ENCODE results near the gene KLHL29.

Gene KLHL29

DNA sequence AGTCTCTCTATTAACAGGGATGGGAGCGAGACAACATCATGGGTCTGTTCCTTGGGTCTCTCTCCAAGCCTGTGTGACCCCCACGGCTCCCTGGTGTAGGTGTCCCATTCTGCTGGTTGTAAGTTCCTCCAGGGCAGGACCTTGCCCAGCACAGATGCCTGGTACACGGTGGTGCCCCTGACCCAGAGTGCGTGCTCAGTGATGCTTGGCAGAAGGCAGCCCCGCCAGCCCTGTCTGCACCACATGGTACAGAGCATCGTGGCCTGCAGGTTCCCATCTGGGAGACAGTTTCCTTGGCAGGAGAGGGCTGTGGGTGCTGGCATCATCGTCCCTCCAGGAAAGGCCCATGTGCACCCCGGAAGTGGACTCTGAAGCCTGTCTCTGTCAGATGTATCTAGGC, 249.0 kb downstream of the KLHL29 start:
- ATAC-seq (no peak), DNase-seq (no peak)
- Mint-ChIP-seq H3K4me3 (no peak overlapping the region), H3K4me1 (no peaks in the 10 kb centered on the region), H3K9me3 (no peaks in the 10 kb centered on the region), H3K36me3 (ENCODE audit: low read depth) (no peaks in the 10 kb centered on the region), H3K27me3 (no peaks in the 10 kb centered on the region), H3K27ac (no peak overlapping the region)

DNA sequence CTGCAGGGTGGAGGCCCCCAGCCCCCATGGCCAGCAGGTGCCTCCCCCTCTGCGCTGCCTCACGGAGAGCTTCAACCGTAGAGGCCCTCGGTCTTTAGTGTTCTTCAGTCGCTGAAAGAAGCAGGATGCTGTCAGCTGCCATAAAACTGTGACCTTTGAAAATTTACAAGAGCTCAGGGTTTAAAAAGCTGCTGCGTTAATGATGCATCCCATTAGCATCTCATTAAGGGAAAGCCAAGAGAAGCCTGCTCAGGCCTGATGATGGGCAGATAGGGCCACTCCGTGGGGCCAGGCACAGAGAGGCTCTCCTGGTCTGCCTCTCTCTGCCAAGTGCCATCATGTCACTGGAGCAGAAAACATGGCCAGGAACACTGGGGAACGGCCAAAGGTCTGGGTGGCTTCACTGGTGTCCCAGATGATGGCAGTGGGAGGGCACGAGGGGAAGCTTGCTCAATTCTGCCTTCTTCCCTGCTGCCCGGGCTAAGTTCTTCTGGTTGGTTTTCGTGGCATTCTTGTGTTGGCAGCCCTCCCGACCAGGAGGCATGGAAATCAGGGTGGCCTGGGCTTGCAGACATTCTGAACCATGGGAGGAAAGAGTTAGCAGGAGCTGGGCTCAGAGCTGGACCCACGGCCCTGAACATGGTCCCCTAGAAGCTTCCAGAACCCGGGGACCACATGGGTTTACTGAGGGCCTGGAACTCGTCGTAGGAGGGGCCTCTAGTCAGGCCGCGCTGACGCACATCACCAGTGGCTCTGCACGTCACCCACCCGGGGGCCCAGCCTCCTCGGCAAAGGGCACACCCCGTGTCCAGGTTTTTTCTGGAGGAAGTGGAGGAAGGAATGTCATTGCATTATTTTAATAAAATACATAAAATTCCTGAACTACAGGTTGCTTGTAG, 250.7 kb downstream of the KLHL29 start:
- no peak overlapping the region for H3K4me3 Mint-ChIP-seq
- no peaks in the 10 kb centered on the region for H3K9me3 Mint-ChIP-seq
- ATAC-seq: no peak
- H3K27ac Mint-ChIP-seq: no peak overlapping the region
- H3K4me1 Mint-ChIP-seq: no peaks in the 10 kb centered on the region
- no peaks in the 10 kb centered on the region for H3K27me3 Mint-ChIP-seq
- no peak for DNase-seq
- H3K36me3 Mint-ChIP-seq (ENCODE audit: low read depth): no peaks in the 10 kb centered on the region

DNA sequence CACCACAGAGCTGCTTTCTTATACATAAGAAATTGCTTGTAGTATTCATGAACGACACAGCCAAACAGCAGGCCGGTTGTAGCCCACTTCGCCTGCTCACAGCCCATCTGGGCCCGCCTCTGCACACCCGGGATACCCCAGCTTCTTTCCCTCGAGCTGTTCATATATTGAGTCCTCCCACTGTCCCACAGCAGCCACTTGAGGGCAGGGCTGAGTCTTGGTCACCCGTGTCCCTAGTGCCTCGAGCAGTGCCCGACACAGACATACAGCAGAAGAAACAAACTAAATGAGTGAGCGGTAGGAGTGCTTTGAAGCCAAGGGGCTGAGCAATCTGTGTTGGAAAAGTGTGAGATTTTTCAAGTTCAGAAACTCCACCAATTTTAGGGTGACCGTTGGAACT, 251.4 kb downstream of the KLHL29 start:
- no peaks in the 10 kb centered on the region for H3K4me1 Mint-ChIP-seq
- H3K27ac Mint-ChIP-seq: no peak overlapping the region
- no peak overlapping the region for H3K4me3 Mint-ChIP-seq
- H3K27me3 Mint-ChIP-seq: no peaks in the 10 kb centered on the region
- no peaks in the 10 kb centered on the region for H3K36me3 Mint-ChIP-seq (ENCODE audit: low read depth)
- DNase-seq: no peak
- no peak for ATAC-seq
- H3K9me3 Mint-ChIP-seq: no peaks in the 10 kb centered on the region

GRCh38 chr2:23637011-23637778, 252.2 kb downstream of the KLHL29 start:
- no peak overlapping the region for H3K4me3 Mint-ChIP-seq

DNA sequence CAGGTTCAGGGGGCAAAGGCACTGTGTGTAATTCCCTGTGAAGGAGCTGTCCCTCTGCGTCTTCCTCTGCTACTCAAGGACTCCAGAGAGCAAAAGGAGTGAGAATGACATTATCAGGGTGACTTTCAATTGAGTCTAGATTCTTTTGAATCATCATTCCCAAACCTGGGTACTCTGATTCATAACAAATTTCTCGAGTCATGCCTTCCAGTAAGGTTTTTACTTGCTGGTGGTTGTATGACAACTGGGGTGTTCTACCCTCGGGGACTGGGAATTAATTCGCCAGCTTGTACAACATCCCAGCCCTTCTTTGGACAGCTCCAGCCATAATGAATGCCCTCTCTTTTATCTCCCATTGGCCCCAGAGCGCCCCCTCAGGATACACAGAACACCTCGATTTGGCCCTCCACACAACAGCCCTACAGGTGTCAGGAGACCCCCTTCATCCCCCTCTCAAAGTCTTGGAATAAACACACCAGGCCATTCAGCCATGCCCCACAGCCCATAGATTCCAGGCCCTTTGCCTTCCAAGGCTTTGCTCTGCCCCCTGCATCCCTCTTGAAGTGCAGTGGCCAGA, 254.5 kb downstream of the KLHL29 start:
- H3K4me3 Mint-ChIP-seq: no peak overlapping the region
- ATAC-seq (no peak), DNase-seq (no peak)
- H3K36me3 Mint-ChIP-seq (ENCODE audit: low read depth): no peaks in the 10 kb centered on the region
- H3K4me1 Mint-ChIP-seq: no peaks in the 10 kb centered on the region
- H3K9me3 Mint-ChIP-seq: no peaks in the 10 kb centered on the region
- no peaks in the 10 kb centered on the region for H3K27me3 Mint-ChIP-seq
- H3K27ac Mint-ChIP-seq: no peak overlapping the region

More at GRCh38 chr2:23637011-23637778, 252.2 kb downstream of the KLHL29 start:
- Mint-ChIP-seq H3K9me3 (no peaks in the 10 kb centered on the region), H3K4me1 (no peaks in the 10 kb centered on the region), H3K27ac (no peak overlapping the region), H3K36me3 (ENCODE audit: low read depth) (no peaks in the 10 kb centered on the region), H3K27me3 (no peaks in the 10 kb centered on the region)
- no peak for DNase-seq
- ATAC-seq: no peak

GRCh38 chr2:23640711-23641110, 255.7 kb downstream of the KLHL29 start:
- H3K27me3 Mint-ChIP-seq: no peaks in the 10 kb centered on the region
- H3K36me3 Mint-ChIP-seq (ENCODE audit: low read depth): no peaks in the 10 kb centered on the region
- DNase-seq (no peak), ATAC-seq (no peak)
- H3K4me1 Mint-ChIP-seq: no peaks in the 10 kb centered on the region
- H3K9me3 Mint-ChIP-seq: no peaks in the 10 kb centered on the region
- H3K27ac Mint-ChIP-seq: no peak overlapping the region
- H3K4me3 Mint-ChIP-seq: no peak overlapping the region

DNA sequence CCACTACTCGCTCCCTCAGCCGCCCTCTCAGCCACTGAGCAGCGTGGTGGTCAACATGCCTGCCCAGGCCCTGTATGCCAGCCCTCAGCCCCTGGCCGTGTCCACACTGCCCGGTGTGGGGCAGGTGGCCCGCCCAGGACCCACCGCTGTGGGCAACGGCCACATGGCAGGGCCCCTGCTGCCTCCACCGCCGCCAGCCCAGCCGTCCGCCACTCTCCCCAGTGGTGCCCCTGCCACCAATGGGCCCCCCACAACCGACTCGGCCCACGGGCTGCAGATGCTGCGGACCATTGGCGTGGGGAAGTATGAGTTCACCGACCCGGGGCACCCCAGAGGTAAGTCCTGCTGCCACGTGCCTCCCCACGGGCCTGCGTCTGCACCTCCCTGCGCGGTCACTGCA, 257.5 kb downstream of the KLHL29 start:
- Mint-ChIP-seq H3K36me3 (ENCODE audit: low read depth) (no peaks in the 10 kb centered on the region), H3K4me1 (no peaks in the 10 kb centered on the region), H3K27me3 (no peaks in the 10 kb centered on the region), H3K4me3 (no peak overlapping the region), H3K9me3 (no peaks in the 10 kb centered on the region), H3K27ac (no peak overlapping the region)
- ATAC-seq: no peak
- no peak for DNase-seq

- no peaks in the 10 kb centered on the region for H3K27me3 Mint-ChIP-seq
- H3K4me1 Mint-ChIP-seq: no peaks in the 10 kb centered on the region
- no peak for ATAC-seq
- H3K27ac Mint-ChIP-seq: no peak overlapping the region
- H3K36me3 Mint-ChIP-seq (ENCODE audit: low read depth): no peaks in the 10 kb centered on the region
- no peaks in the 10 kb centered on the region for H3K9me3 Mint-ChIP-seq
- no peak for DNase-seq
- no peak overlapping the region for H3K4me3 Mint-ChIP-seq
Measured at GRCh38 chr2:23645230-23645808, 260.3 kb downstream of the KLHL29 start.

DNA sequence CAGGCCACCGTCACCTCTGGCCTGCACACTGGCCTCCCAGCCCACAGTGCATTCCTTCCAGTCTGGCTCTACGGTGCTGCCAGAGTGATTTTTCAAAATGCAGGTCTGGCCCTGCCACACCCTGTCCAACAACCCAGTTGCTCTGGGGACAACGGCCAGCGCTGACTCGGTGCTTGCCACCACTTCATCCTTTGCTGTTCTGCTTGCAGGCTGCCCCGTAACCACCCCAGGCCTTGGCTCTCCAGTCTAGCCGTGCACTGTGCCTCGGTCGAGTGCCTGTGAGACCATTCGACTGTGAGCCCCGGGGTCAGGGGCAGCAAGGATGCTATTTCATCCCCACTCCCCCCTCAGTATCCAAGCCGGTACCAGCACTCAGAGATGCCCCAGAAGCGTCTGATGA, 262.6 kb downstream of the KLHL29 start:
- Mint-ChIP-seq H3K36me3 (ENCODE audit: low read depth) (no peaks in the 10 kb centered on the region), H3K4me1 (no peaks in the 10 kb centered on the region), H3K4me3 (no peak overlapping the region), H3K9me3 (no peaks in the 10 kb centered on the region), H3K27me3 (no peaks in the 10 kb centered on the region), H3K27ac (no peak overlapping the region)
- no peak for ATAC-seq
- no peak for DNase-seq

- Mint-ChIP-seq H3K9me3 (no peaks in the 10 kb centered on the region), H3K36me3 (ENCODE audit: low read depth) (no peaks in the 10 kb centered on the region), H3K27me3 (no peaks in the 10 kb centered on the region), H3K4me1 (no peaks in the 10 kb centered on the region), H3K27ac (no peak overlapping the region), H3K4me3 (no peak overlapping the region)
- no peak for DNase-seq
- ATAC-seq: no peak
Measured at GRCh38 chr2:23649303-23649702, 264.3 kb downstream of the KLHL29 start.

DNA sequence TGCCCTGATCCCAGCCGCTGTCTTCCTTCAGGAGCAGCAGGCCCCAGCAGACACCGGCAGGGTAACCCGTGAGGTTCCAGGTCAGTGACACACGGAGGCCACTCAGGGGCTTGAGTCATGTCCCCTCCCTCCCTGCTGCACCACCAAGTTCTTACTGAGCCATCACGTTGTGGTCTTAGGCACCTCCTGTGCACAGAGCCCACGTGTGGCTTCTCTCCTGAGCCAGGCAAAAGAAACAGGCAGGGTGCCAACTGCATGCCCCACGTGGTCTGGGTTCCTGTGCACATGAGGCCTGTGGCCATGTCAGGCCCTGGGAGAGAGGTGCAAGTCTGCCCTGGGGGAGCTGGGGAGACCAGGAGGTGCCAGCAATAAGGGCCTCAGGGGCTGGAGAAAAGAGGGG, 264.8 kb downstream of the KLHL29 start:
- no peaks in the 10 kb centered on the region for H3K27me3 Mint-ChIP-seq
- no peak overlapping the region for H3K4me3 Mint-ChIP-seq
- no peak overlapping the region for H3K27ac Mint-ChIP-seq
- ATAC-seq (peak; percentile 73), DNase-seq (peak; percentile 7)
- H3K36me3 Mint-ChIP-seq (ENCODE audit: low read depth): no peaks in the 10 kb centered on the region
- H3K4me1 Mint-ChIP-seq: no peaks in the 10 kb centered on the region
- no peaks in the 10 kb centered on the region for H3K9me3 Mint-ChIP-seq

GRCh38 chr2:23651187-23652080, 266.5 kb downstream of the KLHL29 start:
- ATAC-seq (no peak), DNase-seq (no peak)

GRCh38 chr2:23653326-23653725, 268.3 kb downstream of the KLHL29 start:
- no peaks in the 10 kb centered on the region for H3K27me3 Mint-ChIP-seq
- no peak overlapping the region for H3K27ac Mint-ChIP-seq
- H3K36me3 Mint-ChIP-seq (ENCODE audit: low read depth): no peaks in the 10 kb centered on the region
- no peak for DNase-seq
- no peaks in the 10 kb centered on the region for H3K9me3 Mint-ChIP-seq
- H3K4me1 Mint-ChIP-seq: peaks cover under 1% of the 10 kb centered on the region
- no peak overlapping the region for H3K4me3 Mint-ChIP-seq
- ATAC-seq: no peak

More at GRCh38 chr2:23651187-23652080, 266.5 kb downstream of the KLHL29 start:
- Mint-ChIP-seq H3K9me3 (no peaks in the 10 kb centered on the region), H3K36me3 (ENCODE audit: low read depth) (no peaks in the 10 kb centered on the region), H3K27ac (no peak overlapping the region), H3K4me1 (no peaks in the 10 kb centered on the region), H3K27me3 (no peaks in the 10 kb centered on the region), H3K4me3 (no peak overlapping the region)

- H3K36me3 Mint-ChIP-seq (ENCODE audit: low read depth): no peaks in the 10 kb centered on the region
- H3K9me3 Mint-ChIP-seq: no peaks in the 10 kb centered on the region
- H3K27ac Mint-ChIP-seq: no peak overlapping the region
- DNase-seq (no peak), ATAC-seq (no peak)
- no peak overlapping the region for H3K4me3 Mint-ChIP-seq
- H3K4me1 Mint-ChIP-seq: peaks cover 8% of the 10 kb centered on the region
- H3K27me3 Mint-ChIP-seq: no peaks in the 10 kb centered on the region
Measured at GRCh38 chr2:23654756-23655155, 269.8 kb downstream of the KLHL29 start.
